ENCODE measurements around the gene ARNT2. TPM values are rescaled to one million over a fixed set of nuclear protein-coding genes. Genes with fewer than 3 reads are reported as not detected.

Gene ARNT2
- total RNA-seq, 1 donor from 2014 or later, result not detected

- intact Hi-C loops (cut with micrococcal nuclease), result loop anchor here (5.0 kb wide), 1 partner anchor 112 kb away; no protein-coding TSS in a partner anchor
These were observed 165.5 kb downstream of the ARNT2 start for GRCh38 chr15:80569656-80570055.

- intact Hi-C loops (cut with micrococcal nuclease), result no loop called here
These were observed 166.4 kb downstream of the ARNT2 start for GRCh38 chr15:80570553-80570952.

DNA sequence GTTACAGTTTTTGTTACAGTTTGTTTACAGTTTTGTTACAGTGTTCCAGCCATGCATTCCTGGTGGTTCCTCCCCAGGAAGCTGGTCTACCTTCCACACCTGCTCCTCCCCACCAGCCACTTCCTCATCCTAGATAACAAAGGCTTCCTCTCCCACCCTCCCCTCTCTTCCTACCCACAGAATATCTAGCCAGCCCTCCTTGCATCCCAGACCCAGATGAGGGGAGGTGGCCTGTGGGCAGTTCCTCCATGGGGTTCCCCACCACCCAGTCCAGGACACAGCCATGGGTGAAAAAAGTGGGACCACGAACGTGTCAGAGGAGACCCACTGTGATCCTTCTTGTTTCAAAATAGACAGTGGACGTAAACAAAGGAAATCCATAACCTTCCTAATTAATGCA, 168.2 kb downstream of the ARNT2 start:
- intact Hi-C loops (cut with micrococcal nuclease), result no loop called here

GRCh38 chr15:80573606-80574005, 169.4 kb downstream of the ARNT2 start:
- intact Hi-C loops (cut with micrococcal nuclease), result no loop called here

DNA sequence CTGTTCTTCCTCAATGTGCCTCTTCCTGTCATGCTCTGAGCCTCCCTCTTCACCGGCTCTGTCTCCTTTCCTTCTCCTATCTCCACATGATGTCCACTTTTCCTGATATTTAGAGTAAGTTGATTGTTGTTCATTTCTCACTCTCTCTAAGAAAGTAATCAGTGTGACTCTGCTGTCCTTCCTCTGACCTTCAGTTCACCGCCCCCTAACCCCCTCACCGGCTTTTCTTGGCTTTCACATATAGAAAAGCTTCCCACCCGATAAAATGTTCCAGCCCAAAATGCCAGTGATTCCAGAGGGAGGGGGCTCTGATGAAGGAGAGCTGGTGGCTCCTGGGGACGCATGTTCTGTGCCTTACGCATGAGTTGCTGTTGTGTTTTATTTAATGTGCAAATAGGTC, 170.4 kb downstream of the ARNT2 start:
- intact Hi-C loops (cut with micrococcal nuclease), result no loop called here

DNA sequence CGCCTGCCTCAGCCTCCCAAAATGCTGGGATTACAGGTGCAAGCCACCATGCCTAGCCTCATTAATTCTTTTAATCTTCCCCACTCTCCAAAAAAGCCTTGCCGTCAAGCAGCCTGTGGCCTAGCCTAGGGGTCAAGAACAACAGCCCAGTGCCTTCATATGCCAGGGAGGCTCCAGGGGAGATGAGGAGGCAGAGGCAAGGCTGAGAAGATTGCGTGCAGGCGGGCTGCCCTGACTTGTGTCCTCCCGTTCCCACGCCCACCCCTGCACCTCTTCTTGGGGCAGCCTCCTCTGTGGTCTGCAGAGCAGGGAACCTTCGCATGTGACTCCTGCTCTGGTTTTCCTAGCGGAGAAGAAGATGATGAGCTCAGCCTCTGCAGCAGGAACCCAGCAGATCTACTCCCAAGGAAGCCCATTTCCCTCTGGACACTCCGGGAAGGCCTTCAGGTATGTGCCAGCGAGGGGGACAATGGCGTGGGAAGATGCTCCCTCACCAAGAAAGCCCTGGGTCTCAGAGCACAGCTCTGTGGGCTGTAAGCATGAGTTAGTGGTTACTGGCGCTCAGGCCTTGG, 172.4 kb downstream of the ARNT2 start:
- intact Hi-C loops (cut with micrococcal nuclease), result no loop called here

DNA sequence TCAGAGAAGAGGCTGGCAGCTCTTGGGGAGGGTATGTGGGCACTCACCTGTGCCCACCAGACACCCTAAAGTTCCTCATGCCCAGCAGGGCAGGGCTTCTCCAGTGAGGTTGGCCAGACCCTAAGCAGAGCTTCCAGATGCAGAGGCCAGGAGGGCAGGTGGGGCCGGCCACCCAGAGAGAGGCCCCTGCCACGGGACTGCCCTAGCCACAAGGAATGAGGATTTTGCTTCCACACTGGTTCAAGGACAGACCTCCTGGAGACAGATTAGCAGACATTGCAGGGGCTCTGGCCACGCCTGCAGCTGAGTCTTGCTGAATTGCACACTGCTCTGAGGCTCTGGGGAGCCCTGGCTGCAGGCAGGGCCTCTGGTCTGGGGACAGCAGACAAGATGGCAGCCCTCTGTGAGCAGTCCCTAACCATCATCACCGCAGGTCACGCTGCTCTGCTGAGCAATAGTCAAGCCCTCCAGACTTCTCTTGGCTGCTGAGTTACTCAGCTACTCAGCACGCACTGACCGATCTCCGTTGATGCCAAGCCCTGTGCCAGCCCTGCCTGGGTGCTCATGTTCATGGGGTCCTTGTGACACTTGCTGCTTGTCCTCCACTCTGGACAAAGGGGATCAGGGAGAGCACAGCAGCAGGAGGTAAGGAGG, 173.5 kb downstream of the ARNT2 start:
- intact Hi-C loops (cut with micrococcal nuclease), result no loop called here

DNA sequence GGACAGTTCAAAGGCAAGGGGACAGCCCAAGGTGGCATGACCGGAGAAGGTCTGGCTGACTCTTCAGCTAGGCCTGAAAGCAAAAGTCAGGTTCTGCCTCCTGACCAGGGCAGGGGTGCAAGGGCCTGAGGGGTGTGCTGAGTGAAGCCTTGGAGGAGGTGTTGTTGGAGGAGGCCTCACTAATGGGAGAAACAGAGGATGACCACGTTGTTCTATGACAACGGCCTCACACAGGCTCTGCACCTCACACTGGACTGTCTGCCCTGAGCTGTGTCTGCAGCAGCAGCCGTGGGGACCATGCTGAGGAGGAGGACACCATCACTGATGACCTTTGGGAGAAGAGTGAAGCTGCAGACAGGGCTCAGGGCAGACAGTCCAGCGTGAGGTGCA, 174.0 kb downstream of the ARNT2 start:
- intact Hi-C loops (cut with micrococcal nuclease), result no loop called here

DNA sequence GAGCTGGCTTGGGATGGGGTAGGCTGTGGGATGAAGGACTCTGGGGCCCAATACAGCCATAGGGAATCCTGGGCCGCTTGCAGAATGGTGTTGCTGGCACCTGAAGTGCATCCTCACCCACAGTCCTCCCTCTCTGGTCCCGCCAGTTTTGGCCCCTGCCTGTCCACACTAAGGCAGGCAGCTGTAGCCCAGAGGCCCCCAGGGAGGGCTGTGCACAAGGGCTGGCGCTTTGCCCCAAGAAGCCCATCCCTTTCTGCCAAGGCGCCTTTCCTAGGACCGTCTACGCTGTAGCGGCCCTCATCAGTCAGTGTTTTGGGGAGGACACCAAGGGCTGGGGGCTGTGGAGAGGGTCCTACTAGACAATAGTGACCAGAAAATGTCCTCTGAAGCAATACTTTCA, 174.7 kb downstream of the ARNT2 start:
- intact Hi-C loops (cut with micrococcal nuclease), result no loop called here

DNA sequence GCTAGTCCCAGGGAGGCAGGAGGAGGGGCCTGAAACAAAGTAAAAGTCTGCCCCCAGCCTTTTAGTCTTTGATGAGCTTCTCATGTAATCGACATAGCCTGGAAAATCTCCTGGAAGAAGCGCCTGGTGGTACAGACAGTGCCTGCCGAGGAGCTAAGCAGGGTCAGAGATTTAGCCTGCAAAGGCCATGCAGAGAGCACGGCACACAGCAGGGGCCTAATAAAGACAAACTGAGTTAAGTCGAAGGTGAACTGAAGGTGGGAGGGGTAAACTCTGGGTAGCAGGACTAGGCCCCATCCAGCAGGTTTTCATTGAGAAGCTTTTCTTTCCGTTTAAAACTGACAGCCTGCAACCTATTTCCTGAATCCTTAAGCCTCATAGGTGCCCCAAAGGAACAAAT, 175.4 kb downstream of the ARNT2 start:
- intact Hi-C loops (cut with micrococcal nuclease), result no loop called here

- intact Hi-C loops (cut with micrococcal nuclease), result no loop called here
These were observed 175.9 kb downstream of the ARNT2 start for GRCh38 chr15:80580106-80580505.

- intact Hi-C loops (cut with micrococcal nuclease), result no loop called here
These were observed 176.5 kb downstream of the ARNT2 start for GRCh38 chr15:80580536-80581260.

- intact Hi-C loops (cut with micrococcal nuclease), result no loop called here
These were observed 177.8 kb downstream of the ARNT2 start for GRCh38 chr15:80581976-80582375.

DNA sequence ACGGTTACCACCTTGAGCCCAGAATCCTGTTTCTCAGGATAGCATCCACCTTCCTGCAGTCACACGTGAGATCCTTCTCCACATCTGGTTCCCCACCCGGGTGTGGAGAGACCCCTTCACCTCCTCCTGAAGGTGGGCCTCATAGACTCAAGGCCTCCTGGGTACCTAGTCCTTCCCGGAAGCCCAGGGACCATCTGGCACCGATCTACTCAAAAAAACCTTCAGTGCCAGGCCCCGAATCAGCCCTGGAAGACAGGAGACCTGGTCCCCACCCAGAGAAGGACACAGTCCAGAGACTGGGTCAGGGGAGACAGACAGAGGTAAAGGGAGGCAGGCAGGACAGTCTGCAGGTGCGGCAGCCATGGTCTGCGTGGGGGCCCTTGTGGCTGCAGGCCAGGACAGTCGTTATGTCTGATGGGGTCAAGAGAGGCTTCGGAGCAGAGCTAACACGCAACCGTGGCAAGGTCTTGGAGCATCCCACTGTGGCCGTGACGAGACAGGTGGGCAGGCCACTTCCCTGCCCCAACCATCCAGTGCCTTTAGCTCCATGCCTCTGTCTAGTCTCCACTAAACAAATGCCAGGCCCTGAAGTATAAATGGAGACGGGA, 178.7 kb downstream of the ARNT2 start:
- intact Hi-C loops (cut with micrococcal nuclease), result no loop called here

GRCh38 chr15:80584561-80584964, 180.4 kb downstream of the ARNT2 start:
- intact Hi-C loops (cut with micrococcal nuclease), result no loop called here

DNA sequence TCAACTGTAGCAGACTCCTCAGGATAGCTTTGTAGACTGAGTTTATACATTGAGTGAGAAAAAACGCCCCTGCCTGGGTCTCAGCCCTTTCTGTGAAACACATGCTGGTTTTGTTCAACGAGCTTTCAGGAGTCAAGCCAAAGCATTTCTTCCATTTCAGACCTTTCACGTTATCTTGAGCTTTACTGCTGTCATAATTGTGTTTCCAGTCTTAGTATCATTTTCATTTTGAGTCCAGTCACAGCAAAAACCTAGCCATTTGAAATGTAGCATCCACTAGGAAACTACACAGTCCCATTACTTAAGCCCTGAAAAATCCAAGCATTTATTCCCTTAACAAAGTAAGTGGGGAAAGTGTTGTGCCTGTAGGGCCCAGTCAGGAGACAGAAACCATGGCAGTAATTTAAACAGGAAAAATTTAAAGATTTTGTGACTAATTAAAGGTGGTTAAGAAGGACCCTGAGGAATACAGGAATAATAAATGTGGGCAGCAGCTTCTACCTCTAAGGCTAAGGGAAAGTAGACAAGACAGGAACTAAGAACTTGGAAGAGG, 180.9 kb downstream of the ARNT2 start:
- intact Hi-C loops (cut with micrococcal nuclease), result no loop called here

DNA sequence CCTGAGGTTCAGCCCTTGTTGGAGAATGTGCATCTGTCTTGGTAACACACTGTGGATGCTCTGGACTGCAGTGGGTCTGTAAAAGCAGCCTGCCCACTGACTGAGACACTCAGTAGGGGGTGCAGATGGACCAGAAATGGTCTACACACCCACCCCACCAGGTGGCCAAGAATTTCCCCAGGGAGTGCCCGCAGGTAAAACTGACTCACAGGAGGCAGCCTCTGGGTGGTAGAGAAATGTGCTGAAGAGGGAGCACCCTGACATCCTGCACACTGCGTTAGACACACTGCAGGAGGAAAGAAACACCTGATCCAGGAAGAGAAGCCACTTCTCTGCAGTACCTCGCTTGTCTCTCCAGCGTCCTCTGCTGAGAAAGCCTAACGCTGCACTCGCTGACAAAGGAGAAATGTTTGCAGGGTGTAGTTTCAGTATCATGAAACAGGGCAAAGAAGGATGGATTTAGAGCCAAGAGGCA, 181.4 kb downstream of the ARNT2 start:
- intact Hi-C loops (cut with micrococcal nuclease), result no loop called here

GRCh38 chr15:80586161-80586560, 182.0 kb downstream of the ARNT2 start:
- intact Hi-C loops (cut with micrococcal nuclease), result no loop called here

DNA sequence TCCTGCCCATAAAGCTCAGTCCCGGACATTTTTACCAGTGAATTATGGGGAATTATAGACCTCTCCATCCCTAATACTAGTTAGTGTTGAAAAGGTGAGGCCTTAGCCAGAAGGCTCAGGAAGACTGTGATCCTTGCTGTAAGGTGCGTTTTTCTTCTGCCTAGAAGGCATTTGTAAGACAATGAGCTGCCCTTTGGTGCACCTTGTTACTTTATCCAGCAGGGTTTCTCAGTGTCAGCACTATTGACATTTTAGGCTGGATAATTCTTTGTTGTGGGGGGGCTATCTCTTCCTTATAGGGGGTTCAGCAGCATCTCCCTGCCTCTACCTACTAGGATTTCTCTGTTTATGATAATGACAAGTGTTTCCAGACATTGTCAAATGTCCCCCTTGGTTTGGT, 182.8 kb downstream of the ARNT2 start:
- intact Hi-C loops (cut with micrococcal nuclease), result no loop called here

- intact Hi-C loops (cut with micrococcal nuclease), result no loop called here
These were observed 183.8 kb downstream of the ARNT2 start for GRCh38 chr15:80587816-80588456.

DNA sequence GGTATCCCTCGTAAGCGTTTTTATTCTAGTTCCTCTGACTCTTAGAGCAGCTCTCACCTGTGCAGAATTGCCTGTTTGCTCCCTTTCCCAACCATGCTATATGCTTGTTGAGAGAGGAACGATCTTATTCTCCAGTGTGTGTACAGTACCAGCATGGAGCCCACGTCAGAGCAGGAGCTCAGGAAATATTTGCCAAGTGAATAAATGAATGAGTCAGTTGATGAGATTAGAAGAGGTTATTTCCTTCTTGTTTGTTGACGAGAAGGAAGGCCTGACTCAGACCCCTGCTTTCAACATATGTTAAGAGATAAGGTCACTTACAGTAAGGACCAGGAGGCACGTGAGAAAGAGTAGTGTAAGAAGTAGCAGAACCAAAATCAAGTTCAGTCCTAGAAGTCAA, 184.6 kb downstream of the ARNT2 start:
- intact Hi-C loops (cut with micrococcal nuclease), result no loop called here
